K562 (cell line): ENCODE data around the gene ASB17. TPM values are rescaled to one million over a fixed set of nuclear protein-coding genes. Genes with fewer than 3 reads are reported as not detected.
"Not testable (repeated sequence)": the region's sequence is repeated elsewhere in the genome, so short reads cannot be mapped to it uniquely, and the experiment has no call there.

Source experiments
- ATAC-seq: fragments of 200-7000 bp; cut with Tn5 transposase; 3 replicates; pipeline ENCODE4 v1.9.1; 2020; ENCODE audit warnings: moderate library complexity
- BruUV-seq: library from RNA; stranded (reverse); fragments of 400-500 nt; replicated peaks from 2 replicates; lab custom pipeline; 2021; lab: Mats Ljungman, UMichigan
- CTCF ChIA-PET: fragments of 300-600 bp; formaldehyde crosslinking; extraction: SDS; loops from one replicate; lab custom pipeline; 2021; ENCODE audit warnings: low intra/inter-chr PET ratio; lab: Yijun Ruan, JAX
- POLR2A ChIA-PET: fragments of 300-600, 350-650 bp; sonication (Branson Sonifier 250); formaldehyde crosslinking; extraction: SDS; loops from one replicate; lab custom pipeline; 2021; ENCODE audit warnings: antibody characterized with exemption, inconsistent platforms; lab: Yijun Ruan, JAX
- DNase-seq, 4 experiments: peaks; one replicate each; pipeline versions ENCODE4 v3.0.0 to v3.0.0-alpha.2; 2011 to 2018; ENCODE audit warnings: low spot score in 3 of 4, mixed read lengths in 3 of 4; ENCODE audit errors: extremely low read depth in 1 of 4
- FAIRE-seq: peaks from 2 replicates; lab custom pipeline; 2011; peaks lifted over from hg19 to GRCh38; lab: Jason Lieb, UNC
- H2AFZ ChIP-seq: 2 replicates; pipeline ENCODE4 v1.6.0; 2011; ENCODE audit warnings: low read depth, low read length, control low read depth, inconsistent platforms
- H3K27ac ChIP-seq: fragments of 200-600 bp; 3 replicates; pipeline ENCODE4 v1.8.0; 2011; ENCODE audit warnings: low read depth, mild to moderate bottlenecking, control low read depth, inconsistent platforms, low read length, moderate library complexity, mixed read lengths; ENCODE audit errors: extremely low read depth
- H3K27me3 ChIP-seq, 2 experiments: fragments of 300-600 bp in 1 of 2; 2 replicates in 1 of 2; 3 replicates in 1 of 2; pipeline versions ENCODE4 v1.6.0 to v1.8.0; 2011; ENCODE audit warnings: inconsistent platforms in 2 of 2, low read length in 2 of 2, mild to moderate bottlenecking in 1 of 2, mixed read lengths in 1 of 2, moderate library complexity in 1 of 2; ENCODE audit not compliant: control insufficient read depth in 2 of 2, insufficient read depth in 2 of 2
- H3K36me3 ChIP-seq: fragments of 300-600 bp; 3 replicates; pipeline ENCODE4 v1.8.0; 2011; ENCODE audit warnings: mild to moderate bottlenecking, low read length, inconsistent platforms; ENCODE audit not compliant: control insufficient read depth, insufficient read depth
- H3K4me1 ChIP-seq, 2 experiments: fragments of 200-600 bp in 1 of 2; replicated peaks in 1 of 2; 2 replicates in 1 of 2; 3 replicates in 1 of 2; pipeline versions ENCODE4 v1.5.1 to v1.8.0; 2011; ENCODE audit warnings: inconsistent platforms in 2 of 2, low read length in 2 of 2, mild to moderate bottlenecking in 1 of 2, mixed read lengths in 1 of 2, moderate library complexity in 1 of 2; ENCODE audit not compliant: control insufficient read depth in 2 of 2, insufficient read depth in 2 of 2
- H3K4me2 ChIP-seq: 2 replicates; pipeline ENCODE4 v1.6.1; 2011; ENCODE audit warnings: low read length, control low read depth, inconsistent platforms, mixed read lengths; ENCODE audit not compliant: insufficient read depth
- H3K4me3 ChIP-seq: fragments of 200-600 bp; sonication (generic), shearing (Covaris generic); 2 replicates; pipeline ENCODE4 v1.5.1; 2016; ENCODE audit warnings: control low read depth, inconsistent platforms
- H3K79me2 ChIP-seq: fragments of 200-600 bp; 3 replicates; pipeline ENCODE4 v1.8.0; 2011; ENCODE audit warnings: low read length, inconsistent platforms; ENCODE audit not compliant: control insufficient read depth, insufficient read depth
- H3K9ac ChIP-seq, 2 experiments: 2 replicates each; pipeline versions ENCODE4 v1.6.0 to v1.6.1; 2011; ENCODE audit warnings: low read depth in 2 of 2, low read length in 2 of 2, control low read depth in 1 of 2, inconsistent platforms in 1 of 2, mild to moderate bottlenecking in 1 of 2, mixed read lengths in 1 of 2; ENCODE audit not compliant: insufficient read depth in 1 of 2
- H3K9me1 ChIP-seq: one replicate; pipeline ENCODE4 v1.6.0; 2011; ENCODE audit warnings: inconsistent platforms, mild to moderate bottlenecking, low read length, moderate library complexity; ENCODE audit not compliant: control insufficient read depth, insufficient read depth
- H3K9me3 ChIP-seq: replicated peaks from 2 replicates; pipeline ENCODE4 v1.5.1; 2011; ENCODE audit warnings: low read depth, low read length, inconsistent platforms; ENCODE audit not compliant: control insufficient read depth, insufficient read depth
- H4K20me1 ChIP-seq: replicated peaks from 2 replicates; pipeline ENCODE4 v1.6.1; 2011; ENCODE audit warnings: low read length, inconsistent platforms, mixed read lengths; ENCODE audit not compliant: control insufficient read depth, insufficient read depth
- C11orf30 ChIP-seq: fragments of 450-650 bp; IDR thresholded peaks from 2 replicates; pipeline ENCODE4 v1.6.1; 2016; ENCODE audit warnings: low read depth, mild to moderate bottlenecking
- MAFF ChIP-seq: IDR thresholded peaks from 2 replicates; pipeline ENCODE4 v1.6.1; 2012; ENCODE audit warnings: low read length, improper control_type of control experiment
- MAFG ChIP-seq: fragments of 450-650 bp; conservative IDR thresholded peaks from 2 replicates; pipeline ENCODE4 v1.6.1; 2016; ENCODE audit warnings: missing genetic modification characterization, missing compliant biosample characterization
- MCM3 ChIP-seq: fragments of 450-650 bp; IDR thresholded peaks from 2 replicates; pipeline ENCODE4 v1.6.1; 2016
- NFE2 ChIP-seq: IDR thresholded peaks from 2 replicates; pipeline ENCODE4 v1.6.1; 2014; ENCODE audit warnings: antibody characterized with exemption, low read depth
- RFX1 ChIP-seq: fragments of 450-650 bp; IDR thresholded peaks from 2 replicates; pipeline ENCODE4 v1.6.1; 2016; ENCODE audit warnings: mild to moderate bottlenecking, moderate library complexity
- SIN3B ChIP-seq: fragments of 450-650 bp; IDR thresholded peaks from 2 replicates; pipeline ENCODE4 v1.6.1; 2017; ENCODE audit warnings: low read depth, mild to moderate bottlenecking, moderate library complexity
- TBL1XR1 ChIP-seq, 2 experiments: IDR thresholded peaks; 2 replicates each; pipeline ENCODE4 v1.6.1; 2012; ENCODE audit warnings: improper control_type of control experiment in 2 of 2, low read length in 2 of 2, mild to moderate bottlenecking in 1 of 2
- TCF7 ChIP-seq: sonication (generic); IDR thresholded peaks from 2 replicates; pipeline ENCODE4 v1.6.1; 2016; ENCODE audit warnings: antibody characterized with exemption, borderline replicate concordance
- ZNF316 ChIP-seq: fragments of 450-650 bp; IDR thresholded peaks from 2 replicates; pipeline ENCODE4 v1.6.1; 2016
- ZNF77 ChIP-seq: fragments of 250-450 bp; sonication (Bioruptor Pico); IDR thresholded peaks from 2 replicates; pipeline ENCODE4 v1.5.0; 2020
- ZSCAN29 ChIP-seq: fragments of 450-650 bp; IDR thresholded peaks from 2 replicates; pipeline ENCODE4 v1.6.1; 2017
- WGBS: fragments of 100-300 bp; shearing (Covaris generic); methylation state at CpG from one replicate; pipeline ENCODE4 v1.1.6; 2016; ENCODE audit warnings: low coverage, mixed read lengths; ENCODE audit not compliant: insufficient coverage; ENCODE audit errors: missing lambda C conversion rate; 5-methylcytosine and 5-hydroxymethylcytosine counted together
- in situ Hi-C: fragments of 300-500 bp; cut with MboI; formaldehyde crosslinking; loops from 4 replicates; pipeline ENCODE4 v1.15.0; 2018; ENCODE audit warnings: inconsistent platforms, mixed read lengths
- intact Hi-C: fragments of 100-400 bp; cut with micrococcal nuclease; formaldehyde crosslinking; loops from 2 replicates; pipeline ENCODE4 v1.14.2; 2022
- polyA plus RNA-seq, 8 experiments: library from polyadenylated mRNA; depleted of rRNA in 4 of 8; stranded (reverse) in 5 of 8; unstranded in 3 of 8; fragments of >200 nt; fragmentation: Nextera tagmentation in 2 of 8; fragmentation: Illumina TruSeq in 1 of 8; extraction: Ambion mirVana in 2 of 8; extraction: Trizol in 1 of 8; gene quantifications; 2 replicates each; pipeline versions ENCODE4 v1.2.1 to v1.2.3, GENCODE V29; 2011 to 2014; ENCODE audit warnings: inconsistent platforms in 1 of 8, missing spikeins in 1 of 8
- total RNA-seq, 7 experiments: library from RNA; depleted of rRNA in 6 of 7; stranded (reverse); fragments of >200 nt in 6 of 7; fragmentation: Illumina TruSeq in 2 of 7; extraction: Trizol in 2 of 7; gene quantifications; 2 replicates each; pipeline versions ENCODE4 v1.2.1 to v1.2.3, GENCODE V29; 2011 to 2021; ENCODE audit warnings: low replicate concordance in 1 of 7

ASB17 gene
- total and polyA plus RNA-seq, 9 of the 15 experiments (the other 6 are each of a cell fraction or from before 2014, with no cell fraction given): not detected

- H3K9me3 ChIP-seq, CTCF ChIA-PET, ATAC-seq, H3K79me2 ChIP-seq, H3K36me3 ChIP-seq, in situ Hi-C loops, DNase-seq, BruUV-seq, H3K4me3 ChIP-seq, H3K4me1 ChIP-seq, H3K27me3 ChIP-seq, H3K4me2 ChIP-seq, POLR2A ChIA-PET, H3K9me1 ChIP-seq, intact Hi-C loops, H4K20me1 ChIP-seq, FAIRE-seq, H3K9ac ChIP-seq, H3K27ac ChIP-seq, H2AFZ ChIP-seq: not testable (repeated sequence)
- WGBS: under 1% methylated on average over 10 of the region's 10 CpGs
Measured at GRCh38 chr1:75964110-75964759, 32.0 kb upstream of the ASB17 start.

DNA sequence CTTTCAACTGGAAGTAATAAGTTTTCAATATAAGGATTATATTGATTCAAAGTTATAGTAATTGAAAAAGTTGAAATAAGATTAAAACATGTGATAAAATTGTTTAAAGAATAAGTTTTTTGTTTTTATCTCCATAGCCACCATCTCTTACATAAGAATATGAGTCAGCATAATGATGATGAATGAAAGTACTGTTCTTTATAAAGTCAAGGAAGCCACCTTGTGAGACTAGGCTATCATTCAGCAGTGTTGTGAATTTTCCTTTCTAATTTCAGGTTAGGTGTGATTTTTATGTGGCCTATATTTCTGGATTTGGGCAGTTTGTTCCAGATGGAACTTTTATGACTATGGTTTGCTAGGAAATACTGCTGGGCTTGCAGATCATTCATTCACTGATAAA, 22.4 kb upstream of the ASB17 start:
- Histone ChIP-seq H3K27me3 (no peaks in the 10 kb centered on the region), H2AFZ (no peak overlapping the region), H3K36me3 (no peaks in the 10 kb centered on the region), H3K27ac (no peak overlapping the region), H3K79me2 (no peaks in the 10 kb centered on the region), H3K4me2 (no peak overlapping the region), H3K9me3 (no peaks in the 10 kb centered on the region), H4K20me1 (no peaks in the 10 kb centered on the region), H3K9me1 (no peaks in the 10 kb centered on the region), H3K9ac (no peak overlapping the region), H3K4me3 (no peak overlapping the region), H3K4me1 (no peaks in the 10 kb centered on the region)
- ChIA-PET CTCF (no interaction called here), POLR2A (no interaction called here)
- TF ChIP-seq C11orf30 (peak; percentile 49), ZNF316 (peak; percentile 75), ZSCAN29 (no peak), SIN3B (no peak), ZNF77 (no peak), TCF7 (no peak), RFX1 (0 out of 2 replicates have a peak, but pooled peaks have one; percentile 6), TBL1XR1 (IDR thresholded peaks at IDR 0.05; ENCODE audit: low read length in 2 of 2) (no peak), NFE2 (peak; percentile 54; the same call in 1 of the 2 replicates), MAFF (peak; percentile 38; the same call in 1 of the 2 replicates), MCM3 (no peak), MAFG (peak; percentile 50)
- ATAC-seq: no peak
- DNase-seq: no peak
- BruUV-seq: no TSS peak
- intact Hi-C loops (no loop called here), in situ Hi-C loops (no loop called here)
- FAIRE-seq: no peak
